AG04450 (cell line): ENCODE data around the gene ARL5B. TPM values are rescaled to one million over a fixed set of nuclear protein-coding genes. Genes with fewer than 3 reads are reported as not detected.

Experiments used
- CTCF ChIA-PET: fragments of 300-600, 350-600 bp; formaldehyde crosslinking; extraction: SDS; loops from one replicate; lab custom pipeline; 2022; ENCODE audit warnings: antibody characterized with exemption, inconsistent platforms; lab: Charles Lee
- POLR2A ChIA-PET: fragments of 350-600 bp; formaldehyde crosslinking; extraction: SDS; loops from one replicate; lab custom pipeline; 2021; ENCODE audit warnings: antibody characterized with exemption, inconsistent platforms; lab: Yijun Ruan, JAX
- DNase-seq: peaks from one replicate; pipeline ENCODE4 v3.0.0-alpha.2; 2011; ENCODE audit warnings: low read depth, low spot score
- H3K27ac ChIP-seq: one replicate; pipeline ENCODE4 v1.5.1; 2012; ENCODE audit warnings: low read depth, low read length, control low read depth
- H3K27me3 ChIP-seq: one replicate; pipeline ENCODE4 v1.6.0; 2012; ENCODE audit warnings: low read length; ENCODE audit not compliant: control insufficient read depth, insufficient read depth
- H3K4me3 ChIP-seq: 2 replicates; pipeline ENCODE4 v1.5.1; 2011; ENCODE audit warnings: mild to moderate bottlenecking, low read depth, low read length, control low read depth
- H3K9me3 ChIP-seq: 2 replicates; pipeline ENCODE4 v1.5.1; 2012; ENCODE audit warnings: low read length; ENCODE audit not compliant: control insufficient read depth, insufficient read depth
- CTCF ChIP-seq: IDR thresholded peaks from 2 replicates; pipeline ENCODE4 v1.5.1; 2011; ENCODE audit warnings: low read depth, low read length, control low read depth, inconsistent platforms
- polyA plus RNA-seq: library from polyadenylated mRNA; depleted of rRNA; stranded (reverse); fragments of >200 nt; gene quantifications from 2 replicates; pipeline ENCODE4 v1.2.3, GENCODE V29; 2011; rRNA removed

Gene ARL5B
- polyA plus RNA-seq, 1 experiment = 24.2 TPM

GRCh38 chr10:18718991-18719390, 59.8 kb downstream of the ARL5B start:
- H3K27me3 ChIP-seq = peaks cover 4% of the 10 kb centered on the region
- POLR2A ChIA-PET = no interaction called here
- no peaks in the 10 kb centered on the region for H3K9me3 ChIP-seq
- H3K4me3 ChIP-seq = no peak overlapping the region
- CTCF ChIA-PET = no interaction called here
- no peak for TF ChIP-seq CTCF
- H3K27ac ChIP-seq = no peak overlapping the region
- DNase-seq = no peak

DNA sequence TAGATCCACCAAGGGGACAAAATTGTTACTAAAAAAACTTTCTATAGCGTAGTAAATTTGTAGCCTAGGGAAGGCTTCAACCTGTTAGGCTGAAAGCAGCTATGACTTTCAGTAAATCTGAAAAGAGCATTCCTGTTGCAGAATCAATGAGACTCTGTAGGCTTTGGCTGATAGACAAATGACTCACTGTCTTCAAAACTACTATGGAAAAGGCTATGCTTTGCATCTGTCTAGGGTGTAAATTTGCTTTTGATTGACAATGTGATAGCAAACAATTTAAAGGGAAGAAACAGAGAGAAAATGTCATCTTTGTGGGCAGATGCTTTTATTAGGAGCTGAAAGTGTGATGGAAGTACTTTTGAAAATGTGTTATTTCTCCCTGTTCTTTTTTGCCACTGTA, 60.6 kb downstream of the ARL5B start:
- H3K9me3 ChIP-seq = no peaks in the 10 kb centered on the region
- no peak overlapping the region for H3K4me3 ChIP-seq
- ChIA-PET CTCF (interaction anchor here (1.6 kb wide), 1 partner anchor 30 kb away, joined by 5 read pairs; no protein-coding TSS in a partner anchor), POLR2A (no interaction called here)
- peaks cover 4% of the 10 kb centered on the region for H3K27me3 ChIP-seq
- no peak overlapping the region for H3K27ac ChIP-seq
- no peak for TF ChIP-seq CTCF
- DNase-seq = no peak

DNA sequence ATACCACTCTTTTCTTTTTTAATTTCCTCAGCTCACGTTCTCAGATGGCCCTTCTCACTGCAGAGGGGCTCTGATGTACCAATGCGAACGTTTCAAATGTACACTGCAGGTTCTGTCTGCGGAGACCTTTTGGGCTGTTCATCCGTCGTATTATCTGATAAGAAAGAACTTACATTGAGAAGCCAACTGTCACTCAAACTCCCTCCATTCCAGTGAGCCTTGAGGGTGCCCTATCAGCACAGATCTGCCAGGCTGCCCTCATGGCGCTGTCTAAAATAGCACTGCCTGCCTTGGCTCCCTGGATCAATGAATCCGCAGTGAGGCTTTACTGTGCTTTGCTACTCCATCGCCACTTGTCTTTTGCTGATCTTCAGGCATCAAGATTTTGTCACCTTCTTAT, 61.8 kb downstream of the ARL5B start:
- Histone ChIP-seq H3K27ac (no peak overlapping the region), H3K4me3 (no peak overlapping the region), H3K9me3 (no peaks in the 10 kb centered on the region), H3K27me3 (peaks cover 4% of the 10 kb centered on the region)
- ChIA-PET CTCF (interaction anchor here (1.6 kb wide), 1 partner anchor 32 kb away, joined by 5 read pairs; no protein-coding TSS in a partner anchor), POLR2A (no interaction called here)
- TF ChIP-seq CTCF = no peak
- no peak for DNase-seq

- Histone ChIP-seq H3K27me3 (peaks cover 4% of the 10 kb centered on the region), H3K4me3 (no peak overlapping the region), H3K9me3 (no peaks in the 10 kb centered on the region), H3K27ac (no peak overlapping the region)
- no peak for TF ChIP-seq CTCF
- POLR2A ChIA-PET = no interaction called here
- no peak for DNase-seq
- CTCF ChIA-PET = interaction anchor here (0.5 to 1.0 kb wide), 2 partner anchors 9 to 47 kb away, joined by 3 to 4 read pairs; no protein-coding TSS in a partner anchor
Measured at GRCh38 chr10:18723801-18724200, 64.6 kb downstream of the ARL5B start.

Other genes starting within 250 kb of the ARL5B start
- gene NSUN6, start 7.8 kb upstream of the ARL5B start, polyA plus RNA-seq = 6.0 and 7.6 TPM in 2 replicates